DOHH2 (cell line): ENCODE measurements around the gene SPATA24.
"Not testable (repeated sequence)": the region's sequence is repeated elsewhere in the genome, so short reads cannot be mapped to it uniquely, and the experiment has no call there.

Source experiments
- H3F3A ChIP-seq: fragments of 200-600 bp; sonication (generic), shearing (Covaris generic); 2 replicates; pipeline ENCODE4 v1.6.0; 2016; ENCODE audit warnings: antibody characterized with exemption, mild to moderate bottlenecking; ENCODE audit not compliant: control insufficient read depth, insufficient read depth
- H3K27ac ChIP-seq: fragments of 200-600 bp; sonication (generic); 2 replicates; pipeline ENCODE4 v1.5.1; 2014; ENCODE audit warnings: low read depth, mild to moderate bottlenecking, low read length, moderate library complexity
- H3K27me3 ChIP-seq: fragments of 200-600 bp; sonication (generic); 2 replicates; pipeline ENCODE4 v1.6.1; 2014; ENCODE audit warnings: mild to moderate bottlenecking, low read length, mixed read lengths; ENCODE audit not compliant: control insufficient read depth
- H3K36me3 ChIP-seq: fragments of 200-600 bp; sonication (generic); 2 replicates; pipeline ENCODE4 v1.6.1; 2014; ENCODE audit warnings: mild to moderate bottlenecking, low read length, moderate library complexity, mixed read lengths; ENCODE audit not compliant: control insufficient read depth
- H3K4me1 ChIP-seq: fragments of 200-600 bp; sonication (generic); 2 replicates; pipeline ENCODE4 v1.6.1; 2014; ENCODE audit warnings: mild to moderate bottlenecking, low read length, mixed read lengths; ENCODE audit not compliant: control insufficient read depth
- H3K4me2 ChIP-seq: fragments of 200-600 bp; sonication (generic); 2 replicates; pipeline ENCODE4 v1.6.0; 2014; ENCODE audit warnings: mild to moderate bottlenecking, low read length, moderate library complexity
- H3K4me3 ChIP-seq: fragments of 200-600 bp; sonication (generic); 2 replicates; pipeline ENCODE4 v1.5.1; 2014; ENCODE audit warnings: mild to moderate bottlenecking, low read length, mixed read lengths
- H3K79me2 ChIP-seq: fragments of 200-600 bp; sonication (generic); 2 replicates; pipeline ENCODE4 v1.6.1; 2014; ENCODE audit warnings: mild to moderate bottlenecking, low read length, mixed read lengths; ENCODE audit not compliant: control insufficient read depth
- H3K9me2 ChIP-seq: fragments of 200-600 bp; sonication (generic); replicated peaks from 2 replicates; pipeline ENCODE4 v1.6.1; 2014; ENCODE audit warnings: mild to moderate bottlenecking, low read length, mixed read lengths; ENCODE audit not compliant: control insufficient read depth
- H3K9me3 ChIP-seq: fragments of 200-600 bp; sonication (generic); 2 replicates; pipeline ENCODE4 v1.6.1; 2014; ENCODE audit warnings: antibody characterized with exemption, low read length, mixed read lengths; ENCODE audit not compliant: control insufficient read depth, insufficient read depth
- H4K20me1 ChIP-seq: fragments of 200-600 bp; sonication (generic); 2 replicates; pipeline ENCODE4 v1.6.0; 2014; ENCODE audit warnings: low read depth, mild to moderate bottlenecking, antibody characterized with exemption, low read length, moderate library complexity; ENCODE audit not compliant: control insufficient read depth, insufficient read depth
- CTCF ChIP-seq: fragments of 200-600 bp; sonication (generic); IDR thresholded peaks from one replicate; pipeline ENCODE4 v1.5.1; 2014; ENCODE audit warnings: antibody characterized with exemption, mild to moderate bottlenecking, low read depth, low read length; ENCODE audit not compliant: poor library complexity, severe bottlenecking
- EZH2phosphoT487 ChIP-seq: fragments of 200-600 bp; sonication (generic); IDR thresholded peaks from 2 replicates; pipeline ENCODE4 v1.6.1; 2017; ENCODE audit warnings: borderline replicate concordance, mild to moderate bottlenecking, antibody characterized with exemption, low read length, moderate library complexity, mixed read lengths

Gene SPATA24

GRCh38 chr5:139361835-139362429, 42.0 kb downstream of the SPATA24 start:
- peaks cover 5% of the 10 kb centered on the region; the same call in 1 of the 2 replicates for H3F3A ChIP-seq
- H4K20me1 ChIP-seq = peaks cover 9% of the 10 kb centered on the region; the same call in 1 of the 2 replicates
- peaks cover 70% of the 10 kb centered on the region for H3K79me2 ChIP-seq
- no peaks in the 10 kb centered on the region for H3K27me3 ChIP-seq
- no peaks in the 10 kb centered on the region for H3K4me1 ChIP-seq
- H3K9me2 ChIP-seq = no peaks in the 10 kb centered on the region
- H3K36me3 ChIP-seq = peaks cover 73% of the 10 kb centered on the region
- H3K27ac ChIP-seq = no peak overlapping the region
- no peaks in the 10 kb centered on the region for H3K9me3 ChIP-seq
- no peak for TF ChIP-seq CTCF
- no peak for TF ChIP-seq EZH2phosphoT487
- no peak overlapping the region for H3K4me3 ChIP-seq
- no peak overlapping the region for H3K4me2 ChIP-seq

- H3K36me3 ChIP-seq = peaks cover 60% of the 10 kb centered on the region
- H3K79me2 ChIP-seq = peaks cover 85% of the 10 kb centered on the region
- TF ChIP-seq CTCF (no peak), EZH2phosphoT487 (no peak)
- no peaks in the 10 kb centered on the region for H3K4me1 ChIP-seq
- no peaks in the 10 kb centered on the region for H3K27me3 ChIP-seq
- no peak overlapping the region for H3K4me3 ChIP-seq
- no peak overlapping the region for H3K4me2 ChIP-seq
- no peaks in the 10 kb centered on the region for H3K9me2 ChIP-seq
- no peak overlapping the region for H3K27ac ChIP-seq
- no peaks in the 10 kb centered on the region for H3K9me3 ChIP-seq
- peaks cover 10% of the 10 kb centered on the region; the same call in 1 of the 2 replicates for H4K20me1 ChIP-seq
- no peaks in the 10 kb centered on the region for H3F3A ChIP-seq
Measured at GRCh38 chr5:139360384-139360783, 43.5 kb downstream of the SPATA24 start.

- H3K4me3 ChIP-seq = no peak overlapping the region
- no peak overlapping the region for H3K27ac ChIP-seq
- no peaks in the 10 kb centered on the region for H3K4me1 ChIP-seq
- H4K20me1 ChIP-seq = peaks cover 12% of the 10 kb centered on the region; the same call in 1 of the 2 replicates
- H3K36me3 ChIP-seq = peaks cover 53% of the 10 kb centered on the region
- no peak overlapping the region for H3K4me2 ChIP-seq
- H3K79me2 ChIP-seq = peaks cover 98% of the 10 kb centered on the region
- H3K9me3 ChIP-seq = no peaks in the 10 kb centered on the region
- no peaks in the 10 kb centered on the region for H3K27me3 ChIP-seq
- TF ChIP-seq EZH2phosphoT487 = no peak
- no peak for TF ChIP-seq CTCF
- H3F3A ChIP-seq = no peaks in the 10 kb centered on the region
- H3K9me2 ChIP-seq = no peaks in the 10 kb centered on the region
Measured at GRCh38 chr5:139358064-139358463, 45.8 kb downstream of the SPATA24 start.

- not testable (repeated sequence) for H3K9me2 ChIP-seq, H3K27me3 ChIP-seq, H3F3A ChIP-seq, H3K4me1 ChIP-seq, H3K27ac ChIP-seq, H3K4me2 ChIP-seq, H3K9me3 ChIP-seq, H3K4me3 ChIP-seq
- Histone ChIP-seq H3K36me3 (peaks cover 48% of the 10 kb centered on the region), H4K20me1 (peaks cover 12% of the 10 kb centered on the region; the same call in 1 of the 2 replicates), H3K79me2 (peaks cover 100% of the 10 kb centered on the region)
Measured at GRCh38 chr5:139355900-139356299, 48.0 kb downstream of the SPATA24 start.
